UCSD-AML1 (cell line): ENCODE measurements around the gene ELP5.

Experiments
- DNase-seq: peaks from one replicate; lab custom pipeline; 2025; ENCODE audit not compliant: unreplicated experiment; lab: John Stamatoyannopoulos, UW

The ELP5 gene

DNA sequence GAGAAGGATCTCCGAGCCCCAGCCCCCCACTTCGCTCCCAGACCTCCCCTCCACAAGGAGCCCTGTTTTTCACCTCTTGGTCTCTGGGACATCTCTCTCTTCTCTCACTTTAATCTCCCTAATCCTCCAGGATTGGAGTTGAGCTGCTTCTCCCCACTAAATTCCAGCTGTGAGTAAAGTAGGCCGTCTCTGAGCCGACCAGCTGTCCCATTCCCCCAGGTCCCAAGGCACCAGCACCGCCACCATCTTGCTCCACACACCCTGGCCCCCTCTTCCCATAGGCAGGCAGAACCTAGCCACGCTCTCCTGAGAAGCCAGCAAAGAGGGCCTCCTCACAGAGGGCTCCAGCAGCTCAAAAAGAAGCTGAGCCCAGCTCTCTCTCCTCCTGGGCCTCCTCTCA, 33.3 kb upstream of the ELP5 start:
- no peak for DNase-seq

DNA sequence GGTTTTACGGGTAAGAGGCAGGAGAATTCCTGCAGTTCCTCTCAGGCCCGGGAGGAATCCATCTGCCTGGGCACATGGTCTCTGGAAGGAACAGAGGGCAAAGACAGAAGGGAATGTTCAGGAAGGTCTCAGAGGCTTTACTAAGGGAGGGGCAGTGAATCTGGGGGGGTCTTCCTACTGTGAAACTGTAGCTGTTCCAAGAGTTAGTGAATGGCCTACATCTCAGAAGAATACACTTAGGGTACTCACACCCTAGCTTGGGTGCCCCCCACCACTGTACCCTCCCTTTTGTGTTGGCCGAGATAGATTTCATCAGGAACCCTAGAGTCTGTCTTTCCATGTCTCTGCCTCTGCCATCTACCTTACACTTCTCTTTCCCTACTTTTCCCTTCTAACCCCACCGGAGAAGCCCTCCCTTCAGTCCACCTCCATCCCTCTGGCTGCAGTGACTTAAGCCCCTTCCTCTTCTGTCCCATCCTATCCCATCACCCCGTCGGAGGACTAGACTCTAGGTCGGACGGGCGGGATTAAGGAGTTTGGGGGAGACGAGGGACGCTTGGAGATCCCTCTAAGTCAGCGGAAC, 32.7 kb upstream of the ELP5 start:
- no peak for DNase-seq

DNA sequence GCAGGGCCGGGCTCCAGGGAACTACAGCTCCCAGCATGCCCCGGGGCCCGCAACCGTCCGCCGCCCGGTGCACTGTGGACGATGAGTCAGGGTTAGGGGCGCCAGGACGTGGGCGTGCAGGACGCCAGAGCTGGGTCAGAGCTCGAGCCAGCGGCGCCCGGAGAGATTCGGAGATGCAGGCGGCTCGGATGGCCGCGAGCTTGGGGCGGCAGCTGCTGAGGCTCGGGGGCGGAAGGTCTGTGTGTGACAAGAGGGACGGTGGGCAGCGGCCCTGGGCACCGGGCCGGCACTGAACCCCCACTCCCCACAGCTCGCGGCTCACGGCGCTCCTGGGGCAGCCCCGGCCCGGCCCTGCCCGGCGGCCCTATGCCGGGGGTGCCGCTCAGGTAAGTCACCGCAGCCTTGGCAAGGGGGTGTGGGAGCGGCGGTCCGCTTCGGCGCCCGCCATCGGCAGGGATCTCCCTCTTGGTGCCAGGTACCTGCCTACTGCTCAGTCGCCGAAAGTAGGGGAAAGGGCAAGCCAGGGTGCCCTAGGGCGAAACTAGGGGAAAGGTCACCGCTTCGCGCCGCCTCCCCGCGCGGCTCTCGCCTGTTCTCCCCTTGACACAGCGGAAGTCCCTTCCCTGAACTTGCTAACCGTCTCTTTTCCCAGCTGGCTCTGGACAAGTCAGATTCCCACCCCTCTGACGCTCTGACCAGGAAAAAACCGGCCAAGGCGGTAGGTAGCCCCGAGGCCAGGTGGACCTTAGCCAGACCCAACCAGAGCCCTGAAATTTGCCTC, 32.0 kb upstream of the ELP5 start, which contains the start of the genes ACADVL and DLG4:
TSS of gene ACADVL (plus strand) at position 127 of the 781 bp plus-strand sequence. CDS start at position 174, 47 bp downstream.
TSS of gene DLG4 (minus strand) at position 25 of the 781 bp plus-strand sequence.
- peak; percentile 82 for DNase-seq

DNA sequence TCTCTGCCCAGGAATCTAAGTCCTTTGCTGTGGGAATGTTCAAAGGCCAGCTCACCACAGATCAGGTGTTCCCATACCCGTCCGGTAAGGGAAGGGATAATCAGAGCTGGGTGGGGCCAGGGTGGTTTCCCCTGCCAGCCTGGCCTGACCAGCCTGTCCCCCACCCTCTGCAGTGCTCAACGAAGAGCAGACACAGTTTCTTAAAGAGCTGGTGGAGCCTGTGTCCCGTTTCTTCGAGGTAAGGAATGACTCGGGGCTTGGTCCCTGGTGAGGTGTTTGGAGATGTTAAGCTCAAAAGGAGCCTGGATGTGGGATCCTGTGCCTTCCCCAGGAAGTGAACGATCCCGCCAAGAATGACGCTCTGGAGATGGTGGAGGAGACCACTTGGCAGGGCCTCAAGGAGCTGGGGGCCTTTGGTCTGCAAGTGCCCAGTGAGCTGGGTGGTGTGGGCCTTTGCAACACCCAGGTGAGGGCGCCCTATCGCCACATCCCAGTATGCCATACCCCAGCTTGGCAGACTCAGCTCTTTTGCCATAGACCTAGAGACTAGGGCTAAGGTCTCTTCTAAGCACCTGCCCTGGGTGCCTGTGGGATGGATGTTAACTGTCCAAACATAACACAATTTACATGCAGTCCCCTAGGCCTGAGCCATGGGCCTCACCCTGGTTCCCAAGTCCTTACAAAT, 31.3 kb upstream of the ELP5 start:
- DNase-seq = peak; percentile 70

DNA sequence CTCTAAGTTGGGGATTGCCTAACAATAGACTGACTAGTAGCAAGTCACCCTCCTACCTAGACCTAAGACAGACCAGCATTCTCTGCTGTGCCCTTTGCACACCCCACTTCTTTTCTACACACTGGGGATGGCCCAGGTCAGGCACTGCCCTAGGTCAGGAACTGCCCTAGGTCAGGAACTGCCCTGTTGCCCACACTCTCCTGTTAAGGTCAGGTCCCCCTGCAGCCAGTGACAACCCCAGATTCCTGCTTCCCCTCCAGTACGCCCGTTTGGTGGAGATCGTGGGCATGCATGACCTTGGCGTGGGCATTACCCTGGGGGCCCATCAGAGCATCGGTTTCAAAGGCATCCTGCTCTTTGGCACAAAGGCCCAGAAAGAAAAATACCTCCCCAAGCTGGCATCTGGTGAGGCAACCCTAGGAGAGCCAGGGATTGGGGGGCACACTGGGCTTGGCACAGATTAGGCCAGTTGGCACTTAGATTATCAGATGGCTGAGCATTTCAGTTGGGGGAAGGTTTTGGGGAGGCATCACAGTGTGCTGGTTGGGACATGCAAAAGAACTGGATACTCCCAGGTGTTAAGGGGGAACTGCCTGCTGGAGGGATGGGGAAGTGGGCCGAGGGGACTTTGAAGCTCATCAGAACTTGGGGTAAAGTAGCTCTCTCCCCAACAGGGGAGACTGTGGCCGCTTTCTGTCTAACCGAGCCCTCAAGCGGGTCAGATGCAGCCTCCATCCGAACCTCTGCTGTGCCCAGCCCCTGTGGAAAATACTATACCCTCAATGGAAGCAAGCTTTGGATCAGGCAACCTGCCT, 30.5 kb upstream of the ELP5 start:
- no peak for DNase-seq

DNA sequence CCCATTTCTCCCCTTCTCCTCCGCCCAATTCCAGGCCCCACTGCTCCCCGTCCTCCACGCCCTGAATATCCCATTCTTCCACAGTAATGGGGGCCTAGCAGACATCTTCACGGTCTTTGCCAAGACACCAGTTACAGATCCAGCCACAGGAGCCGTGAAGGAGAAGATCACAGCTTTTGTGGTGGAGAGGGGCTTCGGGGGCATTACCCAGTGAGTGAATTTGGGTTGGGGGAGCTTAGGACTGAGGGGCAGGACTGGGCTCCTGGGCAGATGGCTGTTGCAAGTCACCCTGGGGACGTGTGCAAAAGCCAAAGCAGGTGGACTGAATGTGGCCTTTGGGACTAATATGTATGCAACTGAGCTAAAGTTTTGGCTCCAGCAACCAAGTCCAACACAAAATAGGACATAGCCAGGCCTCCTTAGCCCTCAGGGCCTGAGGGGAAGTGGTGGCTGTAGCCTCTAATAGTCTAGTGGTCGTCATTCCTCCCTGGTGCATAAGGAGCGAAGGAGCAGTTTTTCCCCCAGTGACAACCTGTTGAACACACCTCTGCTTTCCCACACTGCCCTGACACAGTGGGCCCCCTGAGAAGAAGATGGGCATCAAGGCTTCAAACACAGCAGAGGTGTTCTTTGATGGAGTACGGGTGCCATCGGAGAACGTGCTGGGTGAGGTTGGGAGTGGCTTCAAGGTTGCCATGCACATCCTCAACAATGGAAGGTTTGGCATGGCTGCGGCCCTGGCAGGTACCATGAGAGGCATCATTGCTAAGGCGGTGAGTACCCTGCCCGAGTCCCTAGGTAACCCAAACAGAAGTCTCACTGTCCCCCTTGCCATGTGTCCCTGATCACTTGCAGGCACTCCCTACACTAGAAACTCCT, 29.7 kb upstream of the ELP5 start:
- DNase-seq = no peak

DNA sequence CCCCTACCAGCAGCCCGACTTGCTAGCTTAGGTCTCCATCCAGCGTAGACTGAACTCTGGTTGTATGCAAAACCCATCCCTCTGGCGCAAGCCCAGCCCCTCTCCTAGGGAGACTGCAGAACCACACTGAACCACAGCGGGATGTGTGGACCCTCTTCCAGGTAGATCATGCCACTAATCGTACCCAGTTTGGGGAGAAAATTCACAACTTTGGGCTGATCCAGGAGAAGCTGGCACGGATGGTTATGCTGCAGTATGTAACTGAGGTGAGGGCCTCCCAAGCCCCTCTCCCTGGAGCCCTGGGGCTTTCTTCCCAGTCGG, 29.1 kb upstream of the ELP5 start:
- DNase-seq = no peak

DNA sequence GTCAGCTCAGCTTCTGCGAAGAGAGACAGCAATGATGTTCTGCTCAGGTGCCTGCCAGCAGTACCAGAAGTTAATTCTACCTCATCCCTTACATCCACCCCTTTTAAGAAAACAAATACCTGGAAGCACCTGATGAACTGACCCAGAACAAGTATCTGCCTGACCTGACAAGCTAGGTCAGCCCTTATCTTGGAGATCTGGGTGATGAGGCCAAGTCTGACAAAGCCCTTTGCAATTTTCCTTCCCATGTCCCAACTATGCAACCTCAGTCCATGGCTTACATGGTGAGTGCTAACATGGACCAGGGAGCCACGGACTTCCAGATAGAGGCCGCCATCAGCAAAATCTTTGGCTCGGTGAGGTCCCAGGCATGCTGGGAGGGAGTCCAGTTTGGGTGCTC, 28.6 kb upstream of the ELP5 start:
- DNase-seq = no peak

DNA sequence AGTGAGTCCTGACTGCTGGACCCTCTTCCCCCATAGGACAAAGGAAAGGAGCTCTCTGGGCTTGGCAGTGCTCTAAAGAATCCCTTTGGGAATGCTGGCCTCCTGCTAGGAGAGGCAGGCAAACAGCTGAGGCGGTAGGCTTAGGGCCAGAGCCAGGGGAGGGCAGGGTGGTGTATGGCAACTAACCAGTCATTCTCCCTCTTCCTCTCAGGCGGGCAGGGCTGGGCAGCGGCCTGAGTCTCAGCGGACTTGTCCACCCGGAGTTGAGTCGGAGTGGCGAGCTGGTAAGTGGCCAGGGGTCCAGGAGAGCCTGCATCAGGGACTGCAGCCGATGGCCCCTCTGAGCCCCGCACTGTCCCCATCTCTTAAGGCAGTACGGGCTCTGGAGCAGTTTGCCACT, 27.9 kb upstream of the ELP5 start:
- no peak for DNase-seq

DNA sequence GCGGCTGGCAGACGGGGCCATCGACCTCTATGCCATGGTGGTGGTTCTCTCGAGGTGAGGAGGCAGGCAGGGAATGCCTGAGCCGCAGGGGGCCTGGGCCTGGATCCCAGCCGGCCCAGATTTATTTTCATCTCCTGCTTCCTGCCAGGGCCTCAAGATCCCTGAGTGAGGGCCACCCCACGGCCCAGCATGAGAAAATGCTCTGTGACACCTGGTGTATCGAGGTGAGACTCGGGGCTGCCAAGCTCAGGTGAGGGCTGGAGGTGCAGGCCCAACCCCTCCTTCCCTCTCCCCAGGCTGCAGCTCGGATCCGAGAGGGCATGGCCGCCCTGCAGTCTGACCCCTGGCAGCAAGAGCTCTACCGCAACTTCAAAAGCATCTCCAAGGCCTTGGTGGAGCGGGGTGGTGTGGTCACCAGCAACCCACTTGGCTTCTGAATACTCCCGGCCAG, 27.3 kb upstream of the ELP5 start:
- no peak for DNase-seq

DNA sequence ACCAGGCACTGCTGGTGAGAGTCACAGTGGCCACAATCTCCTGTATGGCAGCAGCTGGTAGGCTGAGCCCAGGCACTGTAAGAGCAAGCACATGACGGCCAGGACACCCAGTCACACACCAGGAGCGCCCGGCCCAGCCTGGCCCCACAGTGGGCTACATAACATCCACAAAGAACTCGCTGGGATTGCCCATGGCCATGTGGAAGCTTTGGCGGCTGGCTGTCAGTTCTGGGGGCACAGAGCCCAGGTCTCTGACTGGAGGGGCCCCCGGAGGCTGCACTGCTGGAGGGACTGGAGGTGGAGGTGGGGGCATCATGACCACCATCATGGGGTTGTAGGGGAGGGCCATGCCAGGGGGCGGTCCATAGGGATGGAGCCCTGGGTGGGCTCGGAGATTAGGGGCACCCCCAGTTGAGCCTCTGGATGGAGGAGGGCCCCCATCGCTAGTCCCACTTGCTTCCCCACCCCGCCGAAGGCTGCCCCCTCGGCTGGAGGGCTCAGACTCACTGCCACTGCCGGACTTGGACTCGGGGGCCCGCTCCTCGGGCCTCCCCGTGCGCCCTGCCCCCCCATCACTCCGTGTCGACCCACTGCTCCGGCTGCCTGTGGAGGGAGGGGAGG, 26.2 kb upstream of the ELP5 start:
- no peak for DNase-seq

DNA sequence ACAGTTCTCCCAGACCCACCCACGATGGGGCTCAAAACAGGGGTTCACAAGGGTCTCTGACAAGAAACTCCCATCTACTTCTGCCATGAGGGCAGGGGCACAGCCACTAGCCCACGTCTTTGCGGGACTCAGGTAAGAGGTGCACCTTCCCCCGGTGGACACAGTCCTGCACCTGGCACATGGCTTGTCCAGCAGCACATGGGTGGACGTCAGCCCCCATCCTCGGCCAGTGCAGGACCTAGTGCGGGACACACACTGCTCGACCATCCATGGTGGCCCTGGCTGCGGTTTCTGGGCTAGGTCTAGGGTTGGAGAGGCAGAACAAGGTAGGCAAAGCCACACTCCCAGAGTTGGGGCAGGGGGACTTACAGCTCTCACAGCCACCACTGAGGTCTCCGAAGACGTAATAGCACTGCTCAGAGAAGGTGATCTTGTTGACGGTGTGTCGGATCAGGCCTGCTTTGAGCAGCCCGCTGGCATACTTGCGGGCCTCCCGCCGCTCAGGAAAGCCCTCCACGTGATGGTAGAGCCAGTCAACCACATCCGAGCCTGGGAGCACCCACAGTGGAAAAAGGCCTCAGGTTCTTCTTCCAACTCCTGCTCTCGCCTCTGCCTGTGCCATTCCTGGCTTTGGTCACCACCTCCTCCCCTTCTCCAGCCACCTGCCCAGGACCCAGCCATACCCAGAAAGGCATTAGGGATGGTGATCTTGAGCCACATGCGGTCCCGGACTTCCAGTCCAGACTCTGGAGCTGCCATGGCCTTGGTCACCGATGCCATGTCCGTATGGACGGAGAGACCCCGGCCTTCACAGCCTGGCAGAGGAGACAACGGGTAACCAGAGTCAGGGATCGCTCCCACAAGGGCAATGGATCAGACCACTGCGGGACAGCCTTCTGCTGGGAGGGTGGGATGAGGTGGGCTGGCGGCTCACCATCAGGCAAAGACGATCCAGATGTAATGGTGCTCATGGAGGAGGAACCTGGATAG, 25.0 kb upstream of the ELP5 start:
- DNase-seq = no peak

DNA sequence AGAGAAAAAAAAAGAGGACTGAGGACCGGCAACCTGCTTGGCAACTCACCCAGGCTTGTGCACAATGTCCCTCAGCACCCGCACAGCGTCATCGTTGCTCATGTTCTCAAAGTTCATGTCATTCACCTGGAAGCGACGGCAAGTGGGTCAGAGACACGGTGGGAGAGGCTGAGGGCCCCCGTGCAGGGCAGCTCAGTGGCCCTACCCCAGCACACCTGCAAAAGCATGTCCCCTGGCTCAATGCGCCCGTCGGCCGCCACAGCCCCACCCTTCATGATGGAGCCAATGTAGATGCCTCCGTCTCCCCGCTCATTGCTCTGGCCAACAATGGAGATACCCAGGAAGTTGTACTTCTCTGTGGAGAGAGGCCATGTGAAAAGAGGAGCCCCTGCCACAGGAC, 23.1 kb upstream of the ELP5 start:
- no peak for DNase-seq

DNA sequence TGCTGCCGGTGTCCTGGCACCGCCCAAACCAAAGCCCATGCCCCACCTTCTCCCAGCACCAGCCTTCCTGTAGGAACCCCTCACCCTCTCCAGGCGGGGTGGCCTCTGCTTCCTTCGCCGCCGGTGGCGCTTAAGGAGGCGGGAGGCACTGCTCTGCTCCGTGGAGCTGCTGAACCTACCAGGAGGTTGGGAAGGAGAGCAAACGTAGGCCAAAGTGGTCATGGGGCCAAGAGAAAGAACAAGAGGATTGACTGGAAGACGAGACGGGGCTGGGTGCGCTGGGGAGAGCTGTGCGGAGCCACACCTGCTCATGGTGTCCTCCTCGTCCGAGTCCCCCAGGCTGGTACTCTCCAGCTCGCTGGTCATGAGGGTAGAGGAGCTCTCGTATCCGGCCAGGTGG, 22.5 kb upstream of the ELP5 start:
- DNase-seq = no peak

DNA sequence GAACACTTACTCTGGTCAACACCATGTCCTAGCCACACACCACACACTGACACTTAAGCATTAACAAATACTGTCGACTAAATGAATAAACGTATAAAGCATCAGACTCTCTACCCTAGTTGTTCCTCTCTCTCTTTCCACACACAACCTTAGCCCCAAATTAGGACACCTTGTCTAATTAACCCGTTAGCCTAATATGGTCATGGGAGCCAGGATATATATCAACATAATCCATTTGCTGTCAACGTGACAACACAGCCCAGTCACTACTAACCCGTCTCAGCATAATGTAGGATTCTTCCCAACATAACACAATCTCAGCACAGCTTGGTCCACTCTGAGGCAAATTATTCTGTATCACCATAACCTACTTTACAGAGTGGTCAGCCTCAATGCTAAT, 19.9 kb upstream of the ELP5 start:
- no peak for DNase-seq

DNA sequence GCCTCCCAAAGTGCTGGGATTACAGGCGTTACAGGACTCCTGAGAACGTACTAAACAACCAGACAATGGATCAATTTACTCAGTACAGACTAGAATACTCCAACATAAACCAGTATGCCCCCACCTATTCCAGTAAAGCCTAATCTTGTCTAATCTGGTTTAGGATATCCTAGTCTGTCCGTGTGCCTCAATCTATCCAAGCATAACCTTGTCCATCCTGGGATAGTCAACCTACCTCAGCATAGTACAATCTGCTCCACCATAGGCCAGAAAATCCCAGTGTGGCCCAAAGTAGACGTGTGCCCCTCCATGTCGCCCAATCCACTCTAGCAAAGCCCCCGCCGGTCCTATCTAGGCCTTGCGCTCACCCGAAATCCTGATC, 18.3 kb upstream of the ELP5 start:
- no peak for DNase-seq

DNA sequence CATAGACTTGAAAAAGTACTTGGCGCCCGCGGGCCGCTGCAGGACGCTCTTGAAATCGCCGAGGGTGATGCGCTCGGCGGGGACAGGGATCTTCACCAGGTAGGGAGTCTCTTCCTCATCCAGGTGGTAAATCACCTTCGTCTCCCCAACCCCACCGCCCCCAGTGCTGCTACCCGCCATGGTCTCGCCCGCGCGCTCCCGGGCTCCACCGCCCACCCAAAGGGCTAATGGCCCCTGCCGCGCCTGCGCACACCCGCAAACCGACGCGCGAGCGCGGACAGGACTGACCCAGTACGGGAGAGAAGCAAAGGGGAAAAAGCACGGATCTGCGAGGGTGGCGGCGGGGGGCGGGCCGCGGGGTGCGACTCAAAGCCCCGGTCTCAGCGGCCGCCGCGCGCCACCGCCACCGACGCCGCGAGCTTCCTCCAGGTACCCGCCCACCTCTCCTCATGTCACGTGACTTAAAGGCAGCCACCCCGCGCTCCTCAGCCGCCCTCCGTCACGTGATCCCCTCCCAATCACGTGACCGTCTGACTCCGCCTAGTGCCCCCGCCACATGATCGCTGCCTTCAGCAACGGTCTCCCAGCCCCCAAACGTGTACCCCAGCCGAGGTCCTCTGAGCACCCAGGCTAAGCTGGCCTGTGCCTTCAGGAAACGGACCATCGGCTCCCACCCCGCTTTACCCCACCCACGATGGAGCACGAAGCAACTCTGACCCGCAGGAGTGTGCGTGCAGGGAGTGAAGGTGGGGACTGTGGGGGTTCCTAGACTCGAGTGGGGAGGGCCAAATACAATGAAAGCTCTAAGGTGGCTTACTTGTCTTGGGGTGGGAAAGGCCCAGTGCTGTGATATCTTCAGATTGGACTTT, 17.7 kb upstream of the ELP5 start, which contains the start of gene DVL2:
TSS of gene DVL2 (minus strand) at position 435 of the 869 bp plus-strand sequence. CDS start at position 180, 255 bp downstream.
- DNase-seq = peak; percentile 90
